Muscle layer of duodenum (tissue), 2 donors: ENCODE data around the gene SOCS4.
A peak's percentile ranks its signal among the peaks of the same experiment; 100 is the strongest.
"Not testable (repeated sequence)": the region's sequence is repeated elsewhere in the genome, so short reads cannot be mapped to it uniquely, and the experiment has no call there.

Experiments used
- H3K27ac ChIP-seq: one replicate; pipeline ENCODE4 v1.7.0; 2013; ENCODE audit warnings: mild to moderate bottlenecking, low read length
- H3K27me3 ChIP-seq: one replicate; pipeline ENCODE4 v1.7.0; 2013; ENCODE audit warnings: low read depth, mild to moderate bottlenecking, control low read depth, low read length
- H3K36me3 ChIP-seq, 2 donors: one replicate each; pipeline ENCODE4 v1.7.0; 2013; ENCODE audit warnings: low read length in 2 of 2, control low read depth in 1 of 2, mild to moderate bottlenecking in 1 of 2; ENCODE audit not compliant: insufficient read depth in 2 of 2, control insufficient read depth in 1 of 2
- H3K4me1 ChIP-seq, 2 donors: one replicate each; pipeline ENCODE4 v1.7.0; 2013; ENCODE audit warnings: low read length in 2 of 2, mild to moderate bottlenecking in 2 of 2, control low read depth in 1 of 2, moderate library complexity in 1 of 2; ENCODE audit not compliant: insufficient read depth in 2 of 2, control insufficient read depth in 1 of 2
- H3K4me3 ChIP-seq, 2 donors: one replicate each; pipeline ENCODE4 v1.7.0; 2013; ENCODE audit warnings: low read length in 2 of 2, low read depth in 1 of 2, mild to moderate bottlenecking in 1 of 2
- H3K9me3 ChIP-seq, 2 donors: one replicate each; pipeline ENCODE4 v1.7.0; 2013; ENCODE audit warnings: low read length in 2 of 2, control low read depth in 1 of 2, mild to moderate bottlenecking in 1 of 2; ENCODE audit not compliant: control insufficient read depth in 1 of 2
- donor health status: healthy.

The SOCS4 gene

GRCh38 chr14:55026793-55027561, at the start of gene SOCS4, which contains the start of gene WDHD1:
Gene SOCS4, plus strand, starts transcription at chr14:55027236. Its CDS starts 15,806 bp downstream, at chr14:55043042.
Gene WDHD1, minus strand, starts transcription at chr14:55027099. Its CDS starts 312 bp downstream, at chr14:55026787.
- no peaks in the 10 kb centered on the region for H3K36me3 ChIP-seq
- no peaks in the 10 kb centered on the region for H3K9me3 ChIP-seq
- H3K4me3 ChIP-seq, result peak within 1 kb of the TSS; percentile 90 to 96
- H3K27me3 ChIP-seq, result no peaks in the 10 kb centered on the region
- peaks cover 8 to 29% of the 10 kb centered on the region in 2 donors for H3K4me1 ChIP-seq
- H3K27ac ChIP-seq, result peak within 1 kb of the TSS; percentile 92

GRCh38 chr14:54979039-54979438, 48.0 kb upstream of the SOCS4 start:
- H3K4me3 ChIP-seq, result no peak overlapping the region
- no peaks in the 10 kb centered on the region for H3K4me1 ChIP-seq
- H3K36me3 ChIP-seq, result no peaks in the 10 kb centered on the region
- no peaks in the 10 kb centered on the region for H3K27me3 ChIP-seq
- no peak overlapping the region for H3K27ac ChIP-seq
- no peaks in the 10 kb centered on the region for H3K9me3 ChIP-seq

- H3K4me3 ChIP-seq, result no peak overlapping the region
- H3K4me1 ChIP-seq, result no peaks in the 10 kb centered on the region
- no peaks in the 10 kb centered on the region for H3K27me3 ChIP-seq
- no peaks in the 10 kb centered on the region for H3K9me3 ChIP-seq
- H3K27ac ChIP-seq, result no peak overlapping the region
- no peaks in the 10 kb centered on the region for H3K36me3 ChIP-seq
These were observed 45.3 kb upstream of the SOCS4 start for GRCh38 chr14:54981698-54982097.

- H3K36me3 ChIP-seq, result no peaks in the 10 kb centered on the region
- H3K27me3 ChIP-seq, result no peaks in the 10 kb centered on the region
- no peaks in the 10 kb centered on the region for H3K4me1 ChIP-seq
- no peak overlapping the region for H3K4me3 ChIP-seq
- H3K27ac ChIP-seq, result no peak overlapping the region
- no peaks in the 10 kb centered on the region for H3K9me3 ChIP-seq
These were observed 41.9 kb upstream of the SOCS4 start for GRCh38 chr14:54985156-54985555.

- Histone ChIP-seq H3K9me3 (no peaks in the 10 kb centered on the region), H3K27ac (no peak overlapping the region), H3K4me1 (no peaks in the 10 kb centered on the region), H3K27me3 (no peaks in the 10 kb centered on the region), H3K36me3 (no peaks in the 10 kb centered on the region), H3K4me3 (no peak overlapping the region)
These were observed 26.7 kb upstream of the SOCS4 start for GRCh38 chr14:55000381-55000780.

- H3K36me3 ChIP-seq, result no peaks in the 10 kb centered on the region
- no peaks in the 10 kb centered on the region for H3K27me3 ChIP-seq
- no peaks in the 10 kb centered on the region for H3K9me3 ChIP-seq
- H3K27ac ChIP-seq, result no peak overlapping the region
- no peaks in the 10 kb centered on the region for H3K4me1 ChIP-seq
- H3K4me3 ChIP-seq, result no peak overlapping the region
These were observed 22.0 kb upstream of the SOCS4 start for GRCh38 chr14:55005071-55005470.

GRCh38 chr14:55015006-55015405, 12.0 kb upstream of the SOCS4 start:
- Histone ChIP-seq H3K4me3 (no peak overlapping the region), H3K9me3 (no peaks in the 10 kb centered on the region), H3K4me1 (no peaks in the 10 kb centered on the region), H3K27ac (no peak overlapping the region), H3K36me3 (no peaks in the 10 kb centered on the region), H3K27me3 (no peaks in the 10 kb centered on the region)

GRCh38 chr14:55019968-55020554, 7.0 kb upstream of the SOCS4 start:
- no peaks in the 10 kb centered on the region for H3K36me3 ChIP-seq
- H3K4me1 ChIP-seq, result no peaks in the 10 kb centered on the region
- no peaks in the 10 kb centered on the region for H3K9me3 ChIP-seq
- no peak overlapping the region for H3K27ac ChIP-seq
- H3K27me3 ChIP-seq, result no peaks in the 10 kb centered on the region
- H3K4me3 ChIP-seq, result no peak overlapping the region

- not testable (repeated sequence) for H3K4me3 ChIP-seq, H3K9me3 ChIP-seq, H3K27me3 ChIP-seq, H3K27ac ChIP-seq, H3K36me3 ChIP-seq
- peaks cover 8 to 23% of the 10 kb centered on the region in 2 donors for H3K4me1 ChIP-seq
These were observed 2.7 kb upstream of the SOCS4 start for GRCh38 chr14:55024365-55024764.

GRCh38 chr14:55025948-55026347, 1.1 kb upstream of the SOCS4 start:
- Histone ChIP-seq H3K27me3 (no peaks in the 10 kb centered on the region), H3K4me3 (peak overlapping the region; percentile 90 to 96), H3K4me1 (peaks cover 8 to 24% of the 10 kb centered on the region in 2 donors), H3K27ac (no peak overlapping the region), H3K36me3 (no peaks in the 10 kb centered on the region), H3K9me3 (no peaks in the 10 kb centered on the region)

- H3K4me3 ChIP-seq, result peak overlapping the region; percentile 90 to 96
- no peaks in the 10 kb centered on the region for H3K9me3 ChIP-seq
- H3K4me1 ChIP-seq, result peaks cover 8 to 28% of the 10 kb centered on the region in 2 donors
- H3K27me3 ChIP-seq, result no peaks in the 10 kb centered on the region
- no peaks in the 10 kb centered on the region for H3K36me3 ChIP-seq
- H3K27ac ChIP-seq, result peak overlapping the region; percentile 75
These were observed 619 bp upstream of the SOCS4 start for GRCh38 chr14:55026441-55026792.
